Fibroblast of mammary gland (primary cell): ENCODE results near the gene TMEM214.

Source experiments
- DNase-seq: peaks from one replicate; pipeline ENCODE4 v3.0.0-alpha.2; 2010; ENCODE audit warnings: low read depth
- H3K4me3 ChIP-seq: 2 replicates; pipeline ENCODE4 v1.5.1; 2011; ENCODE audit warnings: low read depth, mild to moderate bottlenecking, low read length, moderate library complexity; ENCODE audit not compliant: control insufficient read depth
- CTCF ChIP-seq: conservative IDR thresholded peaks from 2 replicates; pipeline ENCODE4 v1.5.1; 2011; ENCODE audit warnings: low read depth, low read length, inconsistent platforms; ENCODE audit not compliant: control insufficient read depth, insufficient read depth

Gene TMEM214

GRCh38 chr2:27019459-27019858 lies 13.3 kb upstream of the TMEM214 start:
- no peak for DNase-seq
- H3K4me3 ChIP-seq: no peak overlapping the region
- TF ChIP-seq CTCF: no peak

- DNase-seq: peak; percentile 56
- TF ChIP-seq CTCF: no peak
Measured at GRCh38 chr2:27019931-27020855, 12.6 kb upstream of the TMEM214 start.

GRCh38 chr2:27021253-27022049 lies 11.3 kb upstream of the TMEM214 start:
- DNase-seq: no peak
- TF ChIP-seq CTCF: no peak
- no peak overlapping the region for H3K4me3 ChIP-seq

More at GRCh38 chr2:27019931-27020855, 12.6 kb upstream of the TMEM214 start:
- no peak overlapping the region for H3K4me3 ChIP-seq

GRCh38 chr2:27023740-27024139 lies 9.0 kb upstream of the TMEM214 start:
- TF ChIP-seq CTCF: no peak
- DNase-seq: no peak
- no peak overlapping the region for H3K4me3 ChIP-seq

GRCh38 chr2:27024188-27024587 lies 8.6 kb upstream of the TMEM214 start:
- H3K4me3 ChIP-seq: no peak overlapping the region
- no peak for DNase-seq
- TF ChIP-seq CTCF: no peak

GRCh38 chr2:27024812-27025211 lies 8.0 kb upstream of the TMEM214 start:
- no peak overlapping the region for H3K4me3 ChIP-seq
- no peak for TF ChIP-seq CTCF
- no peak for DNase-seq
